Ectodermal cell (in vitro differentiated cells): ENCODE results near the gene IFI27.

ENCODE experiments used
- H3K27ac ChIP-seq: 2 replicates; pipeline ENCODE4 v1.7.0; 2013; ENCODE audit warnings: mild to moderate bottlenecking, low read depth, low read length; ENCODE audit not compliant: insufficient read depth, poor library complexity, severe bottlenecking
- H3K27me3 ChIP-seq: 2 replicates; pipeline ENCODE4 v1.7.0; 2013; ENCODE audit warnings: mild to moderate bottlenecking, low read length; ENCODE audit not compliant: insufficient read depth, control insufficient read depth, poor library complexity, severe bottlenecking
- H3K36me3 ChIP-seq: one replicate; pipeline ENCODE4 v1.7.0; 2013; ENCODE audit warnings: low read length; ENCODE audit not compliant: control insufficient read depth, insufficient read depth
- H3K4me1 ChIP-seq: one replicate; pipeline ENCODE4 v1.7.0; 2013; ENCODE audit warnings: low read length; ENCODE audit not compliant: control insufficient read depth, insufficient read depth
- H3K4me3 ChIP-seq: 2 replicates; pipeline ENCODE4 v1.7.0; 2013; ENCODE audit warnings: low read depth, low read length, control low read depth; ENCODE audit not compliant: insufficient read depth
- H3K9me3 ChIP-seq: 2 replicates; pipeline ENCODE4 v1.7.0; 2013; ENCODE audit warnings: mild to moderate bottlenecking, low read length, moderate library complexity; ENCODE audit not compliant: control insufficient read depth
- WGBS, 2 experiments: methylation state at CpG; one replicate each; pipeline ENCODE4 v1.1.7; 2013; ENCODE audit warnings: missing lambda C conversion rate in 2 of 2; 5-methylcytosine and 5-hydroxymethylcytosine counted together

IFI27 gene

DNA sequence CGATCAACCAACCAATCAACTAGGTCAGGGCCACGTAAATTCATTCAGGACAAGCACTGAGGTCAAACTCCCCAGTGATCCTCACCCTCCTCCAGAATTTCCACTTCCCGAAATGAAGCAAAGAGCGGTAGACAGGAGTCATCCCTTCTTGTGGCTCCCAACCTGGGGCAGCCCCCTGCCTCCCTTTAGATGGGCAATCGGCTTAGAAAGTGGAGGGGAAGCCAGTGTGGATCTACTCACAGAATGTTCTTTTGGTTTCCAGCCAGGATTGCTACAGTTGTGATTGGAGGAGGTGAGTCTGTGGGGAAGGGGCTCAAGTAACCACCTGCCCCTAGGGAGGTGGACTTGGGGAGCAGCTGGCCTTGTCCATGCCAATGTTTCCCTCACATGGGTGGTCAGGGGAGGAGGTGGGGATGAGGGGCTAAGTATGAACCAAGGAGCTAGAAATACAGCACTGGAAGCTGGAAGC lies 4.1 kb downstream of the IFI27 start:
- Histone ChIP-seq H3K36me3 (no peaks in the 10 kb centered on the region), H3K4me3 (no peak overlapping the region), H3K9me3 (no peaks in the 10 kb centered on the region), H3K27me3 (no peaks in the 10 kb centered on the region), H3K27ac (no peak overlapping the region), H3K4me1 (no peaks in the 10 kb centered on the region)
- WGBS, 2 experiments = 93% methylated on average over 5 of the region's 5 CpGs

DNA sequence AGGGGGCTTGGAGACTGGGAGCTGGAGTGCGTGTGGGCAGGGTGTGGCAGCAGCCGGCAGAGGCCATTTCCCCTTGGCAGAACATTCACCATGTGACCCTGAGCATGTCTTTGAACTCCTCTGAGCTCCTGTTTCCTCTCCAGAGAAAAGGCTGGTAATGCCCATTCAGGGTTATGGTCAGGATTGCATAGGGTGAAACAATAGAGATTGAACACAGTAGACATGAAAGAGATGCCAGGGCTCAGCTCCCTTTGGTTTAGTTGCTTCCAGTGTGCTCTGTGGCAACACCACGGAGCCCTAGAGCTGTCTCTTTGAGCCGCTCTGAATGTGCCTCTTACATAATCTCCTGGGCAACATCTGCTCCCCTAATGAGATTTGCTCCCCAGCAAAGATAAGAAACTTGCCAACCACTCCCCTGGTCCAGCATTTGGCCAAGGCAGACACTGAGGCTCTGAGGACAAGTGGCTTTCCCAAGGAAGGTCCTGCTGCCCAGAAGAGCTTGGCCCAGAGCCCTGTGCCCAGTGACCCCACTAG lies 4.6 kb downstream of the IFI27 start:
- 84 to 86% methylated on average over 4 of the region's 4 CpGs for WGBS, 2 experiments

DNA sequence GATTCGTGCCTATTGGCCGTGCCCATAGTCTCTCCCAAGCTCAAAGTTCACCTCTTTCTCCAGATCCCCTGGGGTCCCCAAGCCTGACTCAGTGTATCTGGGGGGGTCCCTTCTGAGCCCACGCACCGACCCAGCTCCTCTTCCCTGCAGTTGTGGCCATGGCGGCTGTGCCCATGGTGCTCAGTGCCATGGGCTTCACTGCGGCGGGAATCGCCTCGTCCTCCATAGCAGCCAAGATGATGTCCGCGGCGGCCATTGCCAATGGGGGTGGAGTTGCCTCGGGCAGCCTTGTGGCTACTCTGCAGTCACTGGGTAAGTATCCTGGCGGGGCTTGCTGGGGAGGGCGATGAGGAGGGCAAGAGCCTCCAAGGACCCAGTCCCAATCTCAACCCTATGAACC lies 5.1 kb downstream of the IFI27 start:
- H3K9me3 ChIP-seq = no peaks in the 10 kb centered on the region
- H3K27ac ChIP-seq = no peak overlapping the region
- 94 to 98% methylated on average over 15 of the region's 15 CpGs for WGBS, 2 experiments
- H3K27me3 ChIP-seq = no peaks in the 10 kb centered on the region
- no peak overlapping the region for H3K4me3 ChIP-seq
- H3K36me3 ChIP-seq = no peaks in the 10 kb centered on the region
- H3K4me1 ChIP-seq = no peaks in the 10 kb centered on the region

More for the DNA sequence above, 4.6 kb downstream of the IFI27 start:
- Histone ChIP-seq H3K27me3 (no peaks in the 10 kb centered on the region), H3K9me3 (no peaks in the 10 kb centered on the region), H3K4me1 (no peaks in the 10 kb centered on the region), H3K36me3 (no peaks in the 10 kb centered on the region), H3K4me3 (no peak overlapping the region), H3K27ac (no peak overlapping the region)

DNA sequence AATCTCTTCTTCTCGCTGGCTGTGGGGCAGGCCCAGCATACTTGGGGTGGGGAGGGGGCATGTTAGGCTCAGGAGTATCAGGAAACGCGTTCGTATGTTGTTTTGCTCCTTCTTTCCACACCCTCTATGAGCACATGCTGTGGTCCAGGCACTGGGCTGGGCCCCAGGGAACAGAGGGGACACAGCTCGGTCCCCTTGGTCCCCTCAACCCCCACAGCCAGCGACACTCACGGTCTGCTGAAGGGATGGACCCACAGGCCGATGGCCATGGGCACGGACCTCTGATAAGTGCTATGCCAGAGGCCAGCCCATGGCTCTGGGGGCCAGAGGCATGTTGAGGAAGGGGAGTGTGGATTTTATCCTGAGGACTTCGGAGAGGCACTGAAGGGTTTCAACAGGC lies 6.2 kb downstream of the IFI27 start:
- Histone ChIP-seq H3K27ac (no peak overlapping the region), H3K4me1 (no peaks in the 10 kb centered on the region), H3K36me3 (no peaks in the 10 kb centered on the region), H3K9me3 (no peaks in the 10 kb centered on the region), H3K27me3 (no peaks in the 10 kb centered on the region), H3K4me3 (no peak overlapping the region)
- WGBS, 2 experiments = 91 to 95% methylated on average over 10 of the region's 10 CpGs

DNA sequence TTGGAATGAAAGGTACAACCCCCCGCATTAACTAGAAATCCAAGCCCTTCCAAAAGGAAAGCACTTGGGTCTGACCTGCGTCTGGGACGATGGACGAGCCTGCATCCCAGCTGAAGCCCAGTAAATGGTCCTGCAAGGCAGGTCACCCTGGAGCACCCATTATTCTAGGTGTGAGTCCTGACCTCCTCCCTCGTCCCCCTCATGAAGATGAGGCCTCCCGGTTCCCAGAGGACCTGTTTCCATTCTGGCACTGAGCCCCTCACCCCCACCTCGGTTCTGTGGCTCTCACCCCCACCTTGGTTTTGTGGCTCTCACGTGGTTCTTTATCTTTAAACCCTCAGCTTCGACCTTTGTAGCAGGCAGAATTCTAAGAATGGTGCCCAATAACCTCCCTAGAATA lies 7.3 kb downstream of the IFI27 start:
- Histone ChIP-seq H3K36me3 (no peaks in the 10 kb centered on the region), H3K9me3 (no peaks in the 10 kb centered on the region)
- WGBS, 2 experiments = 89 to 90% methylated on average over 9 of the region's 9 CpGs

DNA sequence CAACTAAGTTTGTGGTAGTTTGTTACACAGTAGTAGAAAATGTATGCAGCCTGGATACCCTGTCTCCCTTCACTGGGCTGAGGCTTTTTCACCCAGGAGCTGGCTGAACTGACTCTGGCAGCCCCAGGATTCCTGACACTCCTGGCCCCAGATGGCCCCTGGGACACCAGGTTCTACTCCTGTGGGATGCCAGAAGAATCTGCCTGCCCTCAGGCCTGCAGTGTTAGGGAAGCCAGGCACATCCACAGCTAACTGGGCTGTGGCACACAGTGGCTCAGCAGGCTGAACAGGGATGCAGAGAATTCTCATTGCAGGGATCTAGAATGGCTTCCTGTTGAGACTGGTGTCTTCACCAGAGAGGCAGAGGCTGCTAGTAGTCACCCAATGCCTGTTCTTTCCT lies 8.5 kb downstream of the IFI27 start:
- Histone ChIP-seq H3K4me3 (no peak overlapping the region), H3K27ac (no peak overlapping the region), H3K27me3 (no peaks in the 10 kb centered on the region), H3K4me1 (no peaks in the 10 kb centered on the region), H3K9me3 (no peaks in the 10 kb centered on the region), H3K36me3 (no peaks in the 10 kb centered on the region)

More for the DNA sequence above, 7.3 kb downstream of the IFI27 start:
- Histone ChIP-seq H3K27me3 (no peaks in the 10 kb centered on the region), H3K4me3 (no peak overlapping the region), H3K27ac (no peak overlapping the region), H3K4me1 (no peaks in the 10 kb centered on the region)

DNA sequence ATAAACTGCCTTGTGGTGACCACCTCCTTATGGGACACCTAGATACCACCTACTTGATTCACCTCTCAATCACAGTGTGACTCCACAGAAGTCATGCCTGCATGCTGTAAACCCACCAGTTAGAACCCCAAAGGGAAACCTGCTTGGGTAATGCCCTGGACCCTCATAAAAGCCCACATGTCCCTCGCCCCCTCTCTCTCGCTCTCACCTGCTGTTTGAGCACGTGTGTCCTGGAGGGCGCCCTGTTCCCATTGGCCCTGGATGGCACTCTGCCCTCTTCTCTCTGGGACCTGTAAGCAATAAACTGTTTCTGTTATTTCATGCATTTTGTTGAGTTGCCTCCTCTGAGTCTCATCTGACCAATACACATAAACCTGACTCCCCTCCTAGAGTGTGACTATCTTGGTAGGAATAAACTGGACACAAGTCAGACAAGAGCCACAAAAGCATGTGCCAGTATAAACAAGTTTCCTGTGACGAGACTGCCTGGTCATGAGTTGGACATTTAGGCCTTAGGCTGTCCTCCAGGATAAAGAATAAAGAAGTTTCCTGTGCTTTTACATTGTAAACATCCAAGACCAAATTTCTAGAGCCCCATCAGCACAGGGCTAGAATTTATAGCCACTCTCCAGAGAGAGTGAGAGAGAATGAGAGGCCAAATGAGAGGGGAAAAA lies 10.3 kb downstream of the IFI27 start:
- no peaks in the 10 kb centered on the region for H3K9me3 ChIP-seq
- no peaks in the 10 kb centered on the region for H3K36me3 ChIP-seq
- no peak overlapping the region for H3K4me3 ChIP-seq
- no peaks in the 10 kb centered on the region for H3K4me1 ChIP-seq
- WGBS, 2 experiments = 84 to 90% methylated on average over 5 of the region's 5 CpGs
- H3K27ac ChIP-seq = no peak overlapping the region
- H3K27me3 ChIP-seq = no peaks in the 10 kb centered on the region

DNA sequence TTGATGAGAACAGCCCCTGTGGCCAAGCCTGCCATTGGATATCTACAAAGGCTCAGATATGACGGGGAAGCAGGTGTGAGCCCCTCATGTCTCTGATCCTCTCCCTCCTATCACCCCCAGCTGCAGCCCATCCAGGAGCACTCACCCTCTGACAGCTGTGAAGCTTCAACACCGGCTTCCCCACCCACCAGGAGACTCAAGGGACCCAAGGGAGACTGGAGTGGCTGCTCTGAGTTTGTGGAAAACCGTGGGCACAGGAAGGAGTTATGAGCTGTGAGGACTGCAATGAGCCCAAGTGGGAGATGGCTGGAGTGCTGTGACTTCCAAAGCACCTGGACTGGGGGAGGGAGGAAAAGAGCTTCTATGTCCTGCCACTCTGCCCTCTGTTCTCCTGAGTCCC lies 10.9 kb downstream of the IFI27 start:
- H3K27me3 ChIP-seq = no peaks in the 10 kb centered on the region
- no peaks in the 10 kb centered on the region for H3K9me3 ChIP-seq
- no peak overlapping the region for H3K4me3 ChIP-seq
- 78 to 83% methylated on average over 3 of the region's 3 CpGs for WGBS, 2 experiments
- no peak overlapping the region for H3K27ac ChIP-seq
- no peaks in the 10 kb centered on the region for H3K36me3 ChIP-seq
- H3K4me1 ChIP-seq = no peaks in the 10 kb centered on the region

DNA sequence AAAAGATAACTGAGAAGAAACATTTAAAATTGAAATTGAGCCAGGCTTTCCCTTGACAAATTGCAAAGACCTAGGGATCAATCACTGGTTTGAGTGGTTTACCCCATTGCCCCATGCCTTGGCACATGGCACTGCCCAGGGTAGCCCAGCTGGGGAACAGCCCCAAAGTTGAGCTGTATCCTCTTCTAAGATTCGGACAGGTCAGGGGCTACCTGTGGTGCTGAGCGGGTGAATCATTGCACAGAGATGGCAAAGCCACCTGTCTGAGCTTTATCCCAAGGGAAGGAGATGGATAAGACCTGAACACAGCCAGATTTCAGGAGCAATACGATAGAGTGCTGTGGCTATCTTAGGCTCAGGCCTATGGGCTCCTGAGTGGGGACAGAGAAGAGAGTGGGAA lies 11.9 kb downstream of the IFI27 start:
- no peaks in the 10 kb centered on the region for H3K9me3 ChIP-seq

DNA sequence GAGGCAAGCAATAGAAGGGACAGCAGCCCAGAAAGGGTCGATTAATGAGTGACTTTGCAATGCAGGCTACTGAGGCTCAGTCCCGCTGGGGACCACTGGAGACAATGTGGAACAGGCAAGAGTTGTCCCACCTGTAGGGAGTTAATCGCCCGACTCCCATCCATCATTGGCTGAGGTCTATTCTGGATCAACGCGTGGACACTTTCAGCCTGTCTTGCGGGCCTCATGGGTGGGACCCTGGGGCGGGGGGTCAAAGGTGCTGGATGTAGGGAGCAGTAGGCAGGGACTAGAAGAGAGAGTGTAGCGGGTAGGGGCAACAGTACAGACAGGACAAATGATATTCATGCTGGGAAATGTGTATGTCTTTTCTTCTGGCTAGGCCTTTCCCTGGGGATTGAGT lies 12.8 kb downstream of the IFI27 start:
- WGBS, 2 experiments = 90 to 94% methylated on average over 9 of the region's 9 CpGs
- H3K4me3 ChIP-seq = no peak overlapping the region
- H3K9me3 ChIP-seq = no peaks in the 10 kb centered on the region
- no peak overlapping the region for H3K27ac ChIP-seq
- no peaks in the 10 kb centered on the region for H3K4me1 ChIP-seq
- no peaks in the 10 kb centered on the region for H3K36me3 ChIP-seq
- H3K27me3 ChIP-seq = no peaks in the 10 kb centered on the region

More for the DNA sequence above, 11.9 kb downstream of the IFI27 start:
- WGBS, 2 experiments = 61 to 63% methylated on average over 3 of the region's 3 CpGs
- Histone ChIP-seq H3K4me1 (no peaks in the 10 kb centered on the region), H3K4me3 (no peak overlapping the region), H3K27me3 (no peaks in the 10 kb centered on the region), H3K36me3 (no peaks in the 10 kb centered on the region), H3K27ac (no peak overlapping the region)
